DMS53 treated with DMSO at 0.1 percent for 48 hours (cell line): ENCODE measurements around the gene GPC3.

Source experiments
- DNase-seq: peaks from one replicate; lab custom pipeline; 2025; ENCODE audit not compliant: unreplicated experiment; lab: John Stamatoyannopoulos, UW

The GPC3 gene

GRCh38 chrX:133852837-133853356 is 132.5 kb downstream of the GPC3 start:
- DNase-seq = no peak

- DNase-seq = no peak
Observed at GRCh38 chrX:133852401-133852800, 133.0 kb downstream of the GPC3 start.

- DNase-seq = no peak
Observed at GRCh38 chrX:133850399-133850798, 135.0 kb downstream of the GPC3 start.

GRCh38 chrX:133849676-133850075 is 135.7 kb downstream of the GPC3 start:
- DNase-seq = no peak

DNA sequence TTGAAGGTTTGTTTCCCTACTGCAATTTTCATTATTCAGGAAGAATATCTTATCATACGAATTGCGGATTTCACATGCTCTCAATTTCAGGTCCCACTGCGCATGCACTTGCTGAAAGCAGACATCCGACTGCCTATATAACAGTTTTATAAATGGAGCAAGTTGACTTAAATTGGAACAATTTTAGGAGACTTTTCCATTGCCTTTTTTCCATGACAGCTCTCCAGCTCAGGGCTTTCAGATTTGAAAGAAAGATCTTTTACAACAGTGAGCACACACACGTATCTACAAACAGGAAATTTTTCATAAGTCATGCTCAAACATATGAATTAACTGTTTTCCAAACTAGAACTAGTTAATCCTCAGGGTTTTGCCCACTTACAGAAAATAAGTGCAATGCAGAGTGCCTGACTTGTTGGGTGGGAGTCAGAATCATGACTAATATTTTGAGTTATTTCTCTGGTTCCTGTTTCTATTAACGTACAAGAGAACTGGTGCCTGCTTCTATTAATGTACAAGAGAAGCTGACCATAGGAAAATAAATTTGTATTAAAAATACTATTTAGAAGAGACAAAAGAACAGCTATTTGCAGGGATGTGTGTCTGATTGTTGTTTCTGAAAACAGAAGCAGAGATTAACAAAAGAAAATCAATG is 137.9 kb downstream of the GPC3 start:
- DNase-seq = no peak

DNA sequence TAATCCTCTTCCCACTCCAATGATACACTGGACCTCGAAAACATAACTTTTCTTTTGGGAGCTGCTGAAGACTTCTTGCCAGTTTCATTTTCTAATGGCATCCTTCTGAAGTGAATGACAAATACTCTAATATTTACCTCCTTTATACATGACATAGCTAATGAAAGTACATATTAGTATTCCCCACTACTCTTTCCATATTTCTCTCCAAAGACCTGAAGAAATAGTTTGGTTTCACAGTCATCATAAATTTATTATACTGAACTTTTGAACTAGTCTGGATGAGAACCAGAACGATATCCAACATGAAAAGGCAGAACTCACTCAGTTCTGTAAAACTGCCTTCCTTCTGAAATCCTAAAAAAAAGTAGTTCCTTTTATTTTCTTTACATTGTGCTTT is 139.1 kb downstream of the GPC3 start:
- DNase-seq = no peak

- DNase-seq = no peak
Observed at GRCh38 chrX:133840415-133840814, 145.0 kb downstream of the GPC3 start.

DNA sequence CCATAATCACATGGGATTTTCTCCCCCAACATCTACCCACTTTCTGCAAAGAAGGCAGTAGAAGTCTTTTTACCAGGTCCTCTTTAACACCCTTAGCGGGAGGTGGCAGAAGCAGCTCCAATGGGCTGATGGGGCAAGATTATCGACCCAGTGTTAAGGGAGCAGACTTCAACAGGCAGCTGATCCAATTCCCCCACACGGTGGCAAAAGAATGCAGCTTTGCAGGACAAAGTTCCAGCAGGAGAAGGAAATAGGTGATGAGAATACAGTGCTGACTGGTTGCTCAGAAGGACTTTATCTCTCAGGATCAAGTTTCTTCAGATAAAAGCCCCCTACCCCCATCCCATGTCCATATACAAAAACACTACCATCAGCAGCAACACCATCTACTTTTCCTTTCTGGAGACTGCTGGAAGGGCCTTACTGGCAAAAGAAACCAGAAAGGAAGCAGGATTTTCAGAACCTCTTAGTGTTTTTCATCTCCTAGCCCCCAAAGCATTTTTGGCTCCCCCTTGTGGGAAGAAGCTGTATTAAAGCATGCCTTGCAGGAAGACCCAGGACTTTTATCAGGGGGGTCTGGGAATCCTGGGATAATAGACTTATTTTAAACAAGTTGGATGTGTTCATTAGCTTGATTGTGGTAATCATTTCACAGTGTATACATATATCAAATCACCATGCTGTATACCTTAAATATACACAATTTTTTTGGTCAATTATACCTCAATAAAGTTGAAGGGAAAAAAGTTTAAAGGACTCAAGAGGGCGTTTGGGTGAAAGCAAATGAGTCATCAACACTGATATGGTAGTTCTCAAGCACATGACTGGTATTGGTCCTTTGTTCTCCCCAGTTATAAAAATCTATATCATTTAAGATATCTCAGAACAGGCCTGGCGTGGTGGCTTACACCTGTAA is 146.4 kb downstream of the GPC3 start:
- peak; percentile 25 for DNase-seq

DNA sequence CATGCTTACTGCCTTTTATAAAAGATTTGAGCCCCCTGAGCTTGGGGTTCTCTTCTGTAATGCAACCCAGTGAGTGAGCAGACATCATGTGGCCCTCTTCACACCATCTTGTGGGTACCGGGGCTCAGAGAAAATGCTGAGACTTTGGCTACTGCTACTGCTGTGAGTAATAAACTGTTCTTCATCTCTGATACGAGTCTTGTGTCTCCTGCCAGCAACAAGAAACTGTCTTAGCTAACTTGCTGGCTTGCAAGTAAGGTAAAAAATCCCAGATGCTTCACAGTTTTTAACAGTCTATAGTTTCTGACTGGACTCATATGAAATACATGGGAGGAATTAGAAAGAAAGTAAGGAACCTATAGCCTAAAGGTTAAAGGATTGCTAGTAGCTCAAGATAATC is 148.3 kb downstream of the GPC3 start:
- no peak for DNase-seq

GRCh38 chrX:133836561-133836960 is 148.8 kb downstream of the GPC3 start:
- DNase-seq = no peak

GRCh38 chrX:133834771-133835170 is 150.6 kb downstream of the GPC3 start:
- DNase-seq = no peak

DNA sequence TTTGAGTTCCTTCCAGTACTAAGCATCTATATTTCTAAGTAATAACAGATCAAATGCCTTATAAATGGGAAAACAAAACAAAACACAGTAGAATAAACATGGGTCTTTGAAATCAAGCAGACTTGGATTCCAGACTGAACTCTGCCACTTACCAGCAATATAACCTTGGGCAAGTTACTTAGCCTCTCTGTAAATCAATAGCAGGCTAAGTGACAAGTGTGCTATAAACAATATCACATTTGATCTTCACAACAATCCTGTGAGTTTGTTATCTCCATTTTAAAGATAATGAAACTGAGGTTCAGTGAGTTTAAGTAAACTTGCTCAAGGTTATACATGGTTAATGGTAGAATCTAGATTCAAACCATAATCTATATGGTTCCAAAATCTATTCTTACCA is 165.8 kb downstream of the GPC3 start:
- DNase-seq = no peak

DNA sequence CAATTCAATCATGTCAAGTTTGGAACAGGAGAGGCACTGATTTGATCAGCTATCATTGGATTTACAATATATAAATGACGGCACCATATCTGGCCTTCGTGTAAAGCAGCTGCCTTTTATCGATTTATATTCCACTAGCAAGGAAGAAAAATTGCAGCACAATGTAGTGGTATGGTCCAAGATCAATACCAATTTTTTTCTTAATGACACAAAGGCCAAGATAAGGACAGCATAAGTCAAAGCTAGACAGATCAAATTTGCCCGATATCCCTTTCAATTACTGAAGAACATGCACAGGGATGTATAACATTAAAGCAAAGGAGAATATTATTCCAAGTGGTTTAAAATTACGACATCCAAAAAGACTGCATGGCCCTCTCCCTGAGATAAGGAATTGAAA is 167.4 kb downstream of the GPC3 start:
- no peak for DNase-seq

GRCh38 chrX:133815496-133815895 is 169.9 kb downstream of the GPC3 start:
- no peak for DNase-seq

DNA sequence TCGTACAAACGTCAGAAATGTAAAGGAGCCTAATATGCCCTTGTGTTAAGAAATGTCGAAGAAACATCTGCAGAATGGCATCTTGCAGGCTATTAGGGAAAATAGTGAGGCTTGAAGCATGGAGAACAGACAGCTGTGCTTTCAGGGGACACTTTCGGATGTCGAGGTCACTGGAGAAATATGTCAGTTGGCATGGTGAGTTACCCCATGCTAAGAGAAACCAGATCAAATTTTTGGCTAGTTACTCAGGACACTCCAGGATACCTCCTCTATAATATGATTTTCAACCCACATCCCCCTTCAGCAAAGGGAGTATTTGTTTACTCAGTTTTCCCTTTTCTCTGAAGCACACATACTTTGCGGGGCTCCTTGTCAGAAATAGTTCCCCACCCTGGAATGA is 171.4 kb downstream of the GPC3 start:
- no peak for DNase-seq

DNA sequence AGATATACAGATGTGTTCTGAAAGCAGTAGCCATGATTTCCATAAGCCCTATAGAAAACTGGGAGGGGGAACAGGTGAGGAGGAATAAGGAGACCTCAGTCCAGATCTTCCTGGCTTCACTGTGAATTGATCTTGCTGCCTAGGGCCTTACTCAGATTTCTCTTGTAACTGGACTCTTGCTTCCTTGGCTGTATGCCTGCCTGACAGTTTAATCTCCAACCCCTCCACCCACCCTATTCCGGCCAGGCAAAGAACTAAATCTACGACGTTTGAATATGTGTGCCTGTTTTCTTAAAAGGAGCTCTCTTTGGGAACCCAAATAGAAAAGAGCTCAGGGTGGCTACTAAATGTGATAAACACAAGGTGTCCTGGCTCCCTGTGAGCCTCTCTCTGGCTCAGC is 173.0 kb downstream of the GPC3 start:
- no peak for DNase-seq

DNA sequence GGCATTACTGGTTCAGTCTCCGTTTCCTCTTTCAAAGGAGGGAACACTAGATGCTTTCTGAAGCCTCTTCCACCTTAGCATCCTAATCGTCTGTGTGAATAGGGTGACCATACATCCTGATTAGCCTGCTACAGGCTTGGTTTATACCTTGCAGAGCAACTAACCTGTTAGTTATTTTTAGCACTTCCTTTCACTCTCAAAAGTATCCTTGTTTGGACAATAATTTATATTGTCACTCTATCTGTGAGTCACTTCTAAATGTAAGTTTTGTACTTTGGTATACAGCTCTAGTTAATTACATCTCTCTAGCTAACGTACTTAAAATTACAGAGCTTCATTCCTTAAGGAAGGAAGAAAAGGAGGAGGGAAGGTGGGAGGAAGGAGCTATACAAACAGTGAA is 174.5 kb downstream of the GPC3 start:
- DNase-seq = peak; percentile 4

DNA sequence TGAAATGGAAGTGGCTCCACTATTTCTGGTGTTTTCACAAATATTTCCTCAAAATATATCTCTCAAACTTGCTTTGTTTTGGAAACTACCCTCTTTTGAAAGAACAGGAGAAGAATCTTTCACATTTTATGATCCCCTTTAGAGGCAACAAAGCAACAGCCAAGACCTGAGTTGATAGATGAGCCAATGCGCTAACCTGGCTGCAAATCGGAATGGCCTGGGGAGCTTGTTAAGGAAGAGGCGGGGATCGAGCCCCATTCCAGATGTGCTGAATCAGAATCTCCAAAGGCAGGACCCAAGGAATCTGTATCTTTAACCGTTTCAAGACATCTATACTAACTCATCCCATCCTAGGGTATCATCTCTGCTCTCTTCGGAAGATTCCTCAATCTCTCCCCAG is 181.3 kb downstream of the GPC3 start:
- DNase-seq = no peak

DNA sequence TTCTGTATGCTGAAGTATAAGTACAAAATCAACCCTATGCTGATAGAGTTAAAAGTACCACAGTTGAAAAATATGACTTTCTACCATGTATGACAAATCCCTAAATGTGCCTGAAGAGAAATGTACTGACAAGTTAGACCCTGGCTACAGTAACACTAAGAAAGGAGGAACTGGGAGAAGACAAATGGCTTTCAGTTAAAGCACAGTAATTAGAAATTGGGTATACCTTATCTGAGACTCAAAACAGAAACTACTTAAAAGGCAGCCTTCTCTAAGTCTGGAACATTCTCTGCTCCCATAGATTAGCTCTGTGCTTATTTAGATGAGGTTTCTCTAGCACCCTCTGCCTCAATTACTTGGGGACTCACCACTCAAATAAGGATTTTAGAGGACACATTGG is 189.1 kb downstream of the GPC3 start:
- no peak for DNase-seq

GRCh38 chrX:133794126-133794525 is 191.3 kb downstream of the GPC3 start:
- DNase-seq = no peak

DNA sequence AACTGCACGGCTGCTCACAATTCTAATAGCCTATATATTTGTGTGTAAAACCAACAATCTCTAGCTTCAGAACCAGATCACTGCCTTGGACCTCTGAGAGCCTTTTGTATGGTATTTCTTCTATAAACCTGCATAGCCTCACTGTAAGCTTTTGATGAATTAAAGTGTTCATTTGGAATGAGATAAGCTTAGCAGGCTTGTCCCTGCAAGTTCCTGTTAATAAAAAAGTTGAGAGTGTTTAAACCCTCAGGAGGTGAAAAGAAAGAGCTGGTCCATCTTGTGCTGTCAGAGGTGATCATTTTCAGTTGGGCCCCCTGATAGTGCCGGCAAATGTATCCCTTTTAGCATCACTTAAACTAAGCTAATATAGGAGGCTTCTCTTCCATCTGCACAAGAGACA is 191.8 kb downstream of the GPC3 start:
- no peak for DNase-seq

DNA sequence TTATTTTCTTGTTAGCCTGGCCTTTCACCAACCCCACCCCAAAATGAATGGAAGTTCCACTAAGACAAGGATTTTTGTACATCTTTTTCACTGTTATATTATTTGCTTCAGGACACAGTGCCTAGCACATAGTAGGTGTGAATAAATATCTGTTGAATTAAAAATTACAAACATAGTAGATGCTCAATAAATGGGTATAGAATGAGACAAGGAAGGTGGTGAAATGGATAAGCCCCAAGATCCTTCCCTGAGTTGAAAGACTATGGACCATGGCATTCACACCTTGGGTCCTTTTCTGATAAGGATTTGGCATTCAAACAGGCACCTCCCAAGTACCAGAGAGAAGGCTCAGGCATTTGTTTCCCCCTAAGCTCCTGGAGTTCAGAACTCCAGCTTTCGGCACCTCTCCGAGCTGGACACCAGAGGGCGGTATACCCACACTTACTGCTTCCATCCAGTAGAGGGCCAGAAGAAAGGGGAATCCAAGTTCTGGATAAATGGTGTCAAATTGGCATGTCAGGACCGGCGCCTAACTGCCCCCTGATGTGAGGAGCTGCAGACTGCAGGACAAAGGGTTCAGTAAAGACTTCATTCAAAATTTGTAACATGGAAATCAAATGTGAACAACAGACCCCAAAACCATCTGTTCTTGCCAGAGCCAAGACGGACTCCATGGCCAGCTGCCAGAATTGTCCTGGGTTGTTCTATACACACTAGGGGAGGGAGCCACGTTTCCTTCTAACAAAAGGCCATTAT is 193.0 kb downstream of the GPC3 start:
- DNase-seq = peak; percentile 69
